NCI-H146 (cell line): ENCODE data around the gene JAG1.
A peak's percentile ranks its signal among the peaks of the same experiment; 100 is the strongest.

ENCODE experiments used
- DNase-seq: peaks from one replicate; lab custom pipeline; 2025; lab: John Stamatoyannopoulos, UW

Gene JAG1

GRCh38 chr20:10668677-10669368, 5.0 kb downstream of the JAG1 start:
- no peak for DNase-seq

- DNase-seq, result peak; percentile 91
These were observed 6.1 kb downstream of the JAG1 start for GRCh38 chr20:10667560-10668167.

GRCh38 chr20:10667077-10667401, 6.8 kb downstream of the JAG1 start:
- DNase-seq, result no peak

GRCh38 chr20:10666221-10667076, 7.3 kb downstream of the JAG1 start:
- DNase-seq, result no peak

GRCh38 chr20:10665791-10666190, 8.0 kb downstream of the JAG1 start:
- DNase-seq, result no peak

GRCh38 chr20:10665027-10665561, 8.7 kb downstream of the JAG1 start:
- no peak for DNase-seq

GRCh38 chr20:10663756-10664155, 10.0 kb downstream of the JAG1 start:
- no peak for DNase-seq

- DNase-seq, result no peak
These were observed 10.9 kb downstream of the JAG1 start for GRCh38 chr20:10662661-10663458.

- no peak for DNase-seq
These were observed 11.6 kb downstream of the JAG1 start for GRCh38 chr20:10662151-10662550.

- DNase-seq, result no peak
These were observed 12.5 kb downstream of the JAG1 start for GRCh38 chr20:10661261-10661660.

- DNase-seq, result no peak
These were observed 13.1 kb downstream of the JAG1 start for GRCh38 chr20:10660661-10661060.

GRCh38 chr20:10659651-10660601, 13.9 kb downstream of the JAG1 start:
- DNase-seq, result no peak

GRCh38 chr20:10658876-10659632, 14.7 kb downstream of the JAG1 start:
- no peak for DNase-seq

GRCh38 chr20:10658051-10658823, 15.6 kb downstream of the JAG1 start:
- no peak for DNase-seq

- DNase-seq, result no peak
These were observed 16.3 kb downstream of the JAG1 start for GRCh38 chr20:10657453-10657852.

GRCh38 chr20:10655720-10656669, 17.8 kb downstream of the JAG1 start:
- no peak for DNase-seq

- DNase-seq, result no peak
These were observed 19.2 kb downstream of the JAG1 start for GRCh38 chr20:10654630-10655029.

GRCh38 chr20:10654250-10654610, 19.6 kb downstream of the JAG1 start:
- no peak for DNase-seq
